ENCODE data around the gene ARHGAP44.

The ARHGAP44 gene

DNA sequence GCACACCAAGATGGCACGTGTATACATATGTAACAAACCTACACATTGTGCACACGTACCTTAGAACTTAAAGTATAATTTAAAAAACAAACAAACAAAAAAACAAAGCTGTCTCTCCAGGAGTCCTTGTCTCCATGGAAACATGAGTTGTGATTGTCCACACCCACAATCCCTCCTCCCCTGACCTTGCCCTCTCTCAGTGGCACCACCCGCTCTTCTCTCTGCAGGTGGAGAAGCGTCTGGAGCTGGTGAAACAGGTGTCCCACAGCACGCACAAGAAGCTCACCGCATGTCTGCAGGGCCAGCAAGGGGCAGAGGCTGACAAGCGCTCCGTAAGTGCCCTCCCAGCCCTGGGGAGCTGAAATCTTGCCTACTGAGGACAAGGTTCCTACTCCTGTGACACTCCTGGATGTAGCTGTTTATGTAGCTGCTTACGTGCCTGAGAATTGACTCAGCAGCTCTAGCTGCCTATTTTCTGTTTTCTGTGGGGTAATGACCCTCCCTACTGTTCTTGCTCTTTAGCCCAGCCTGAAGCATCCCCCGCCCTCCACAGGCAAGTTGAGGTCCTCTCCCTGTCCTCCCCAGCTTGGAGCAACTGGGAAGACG is 107.0 kb downstream of the ARHGAP44 start:
- no peak for DNase-seq (ENCODE audit: low read depth in 4 of 4, low spot score in 1 of 4)

DNA sequence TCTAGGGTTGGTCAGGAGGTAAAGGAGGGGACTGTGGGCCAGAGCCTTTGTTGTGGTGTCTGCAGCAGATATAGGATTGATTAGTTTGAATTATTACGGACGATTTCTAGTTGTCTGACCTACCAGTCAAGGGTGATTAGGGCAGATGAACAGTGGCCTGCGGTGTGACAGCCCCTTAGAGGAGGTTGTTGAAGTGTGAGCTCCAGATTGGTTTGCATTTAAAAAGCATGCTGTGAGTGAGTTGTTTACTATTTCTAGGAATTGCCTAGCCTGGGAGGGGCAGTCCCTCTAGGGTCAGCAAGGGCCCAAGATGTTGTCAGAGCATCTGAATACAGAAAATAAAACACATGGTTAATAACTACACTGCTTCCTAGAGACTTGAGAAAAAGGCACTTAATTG is 108.8 kb downstream of the ARHGAP44 start:
- DNase-seq (ENCODE audit: low read depth in 4 of 4, low spot score in 1 of 4), result no peak

DNA sequence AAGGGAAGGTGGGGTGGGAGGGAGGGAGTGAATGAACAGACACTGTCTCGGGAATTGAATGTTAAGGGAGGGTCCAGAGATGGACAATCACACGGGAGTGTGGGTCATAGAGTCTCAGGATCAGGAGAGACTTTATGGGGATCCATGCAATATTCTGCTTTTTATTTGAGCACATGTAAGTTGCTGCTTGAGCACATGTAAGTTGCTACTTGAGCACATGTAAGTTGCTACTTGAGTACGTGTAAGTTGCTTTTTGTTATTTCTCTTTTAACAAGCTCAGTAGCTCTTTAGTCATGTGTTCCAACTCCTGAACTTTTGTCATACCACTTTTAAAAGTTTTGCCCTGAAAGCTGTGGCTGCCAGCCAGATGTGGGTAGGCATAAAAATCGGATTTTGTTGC is 110.3 kb downstream of the ARHGAP44 start:
- DNase-seq (ENCODE audit: low read depth in 4 of 4, low spot score in 1 of 4), result no peak

DNA sequence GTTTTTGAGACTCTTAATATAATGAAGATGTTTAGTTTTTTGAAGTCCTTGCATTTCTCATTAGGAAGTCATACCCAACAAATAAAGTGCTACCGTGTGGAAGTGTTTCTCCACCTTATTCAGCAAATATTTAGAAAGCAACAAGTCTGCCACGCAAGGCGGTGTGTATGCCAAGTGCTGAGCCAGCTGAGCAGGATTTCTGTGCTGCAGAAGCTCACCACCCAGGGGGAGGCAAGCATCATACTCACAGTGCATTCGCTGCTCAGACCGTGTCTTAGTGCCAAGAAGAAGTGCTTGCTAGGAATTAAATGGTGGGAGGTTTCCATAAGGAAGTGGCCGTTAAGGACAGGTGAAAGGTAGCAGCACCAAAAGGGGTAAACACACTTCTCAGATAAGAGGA is 111.2 kb downstream of the ARHGAP44 start:
- DNase-seq (ENCODE audit: low read depth in 4 of 4, low spot score in 1 of 4), result no peak

DNA sequence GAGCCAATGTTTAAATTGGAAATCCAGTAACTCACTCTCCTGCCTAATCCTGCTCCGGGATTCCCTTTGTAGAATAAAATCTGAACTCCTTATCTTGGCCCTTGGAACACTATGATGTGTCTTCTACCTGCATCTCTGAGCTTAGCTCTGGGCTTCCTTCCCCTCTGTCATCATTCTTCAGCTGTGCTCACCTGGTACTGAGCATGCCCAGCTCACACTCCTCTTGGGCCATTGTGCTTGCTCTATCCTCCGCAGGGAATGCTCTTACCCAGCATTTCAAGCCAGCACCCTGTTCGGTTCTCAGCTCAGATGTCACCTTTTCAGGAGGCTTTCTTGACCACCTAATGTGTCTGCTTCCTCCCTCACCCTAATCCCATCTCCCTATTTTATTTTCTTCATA is 112.7 kb downstream of the ARHGAP44 start:
- DNase-seq (ENCODE audit: low read depth in 4 of 4, low spot score in 1 of 4), result no peak

DNA sequence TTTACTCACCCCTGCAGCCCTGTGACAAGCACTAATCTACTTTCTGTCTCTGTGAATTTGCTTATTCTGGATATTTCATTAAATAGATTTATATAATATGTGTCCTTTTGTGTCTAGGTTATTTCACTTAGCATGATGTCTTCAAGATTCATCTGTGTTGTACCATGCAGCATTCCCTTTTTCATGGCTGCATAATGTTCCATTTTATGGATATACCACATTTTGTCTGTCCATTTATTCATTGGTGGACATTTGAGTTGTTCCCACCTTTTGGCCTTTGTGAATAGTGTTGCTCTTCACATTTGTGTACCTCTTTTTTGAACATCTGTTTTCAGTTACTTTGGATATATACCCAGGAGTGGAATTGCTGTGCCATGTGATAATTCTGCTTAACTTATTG is 118.2 kb downstream of the ARHGAP44 start:
- no peak for DNase-seq (ENCODE audit: low read depth in 4 of 4, low spot score in 1 of 4)

DNA sequence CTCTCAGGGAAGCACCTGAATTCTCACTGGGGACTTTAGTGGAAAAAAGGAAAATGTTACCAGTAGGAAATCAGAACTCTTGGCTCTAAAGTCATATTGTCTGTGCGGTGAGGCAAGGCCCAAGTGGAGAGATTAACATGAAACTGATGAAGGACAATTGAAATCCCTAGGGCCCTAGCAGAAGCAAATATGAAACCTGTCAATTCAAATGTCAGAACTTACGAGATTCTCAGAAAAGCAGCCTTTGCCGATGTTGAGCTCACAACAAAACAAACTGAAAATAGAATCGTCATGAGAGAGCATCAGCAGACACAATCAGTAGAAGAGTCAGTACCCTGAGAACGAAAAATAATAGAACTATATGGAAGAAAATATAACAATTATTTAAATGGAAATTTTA is 119.7 kb downstream of the ARHGAP44 start:
- DNase-seq (ENCODE audit: low read depth in 4 of 4, low spot score in 1 of 4), result no peak

DNA sequence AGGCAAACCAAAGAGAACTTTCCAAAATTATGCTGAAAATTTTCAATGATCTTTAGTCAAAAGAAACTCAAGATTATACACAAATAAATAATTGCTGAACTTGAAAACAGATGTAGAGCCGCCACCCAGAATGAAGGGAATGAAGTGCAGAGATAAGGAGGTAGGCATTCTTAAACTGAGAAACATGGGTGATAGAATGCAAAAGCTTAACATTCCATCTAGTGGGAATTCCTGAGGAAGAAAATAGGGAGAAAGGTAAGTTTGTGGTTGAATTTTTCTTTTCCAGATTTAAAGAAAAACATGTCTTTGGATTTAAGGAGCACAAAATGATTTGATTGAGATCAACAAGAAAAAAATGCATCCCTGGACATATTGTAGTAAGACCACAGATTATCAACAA is 120.2 kb downstream of the ARHGAP44 start:
- no peak for DNase-seq (ENCODE audit: low read depth in 4 of 4, low spot score in 1 of 4)

DNA sequence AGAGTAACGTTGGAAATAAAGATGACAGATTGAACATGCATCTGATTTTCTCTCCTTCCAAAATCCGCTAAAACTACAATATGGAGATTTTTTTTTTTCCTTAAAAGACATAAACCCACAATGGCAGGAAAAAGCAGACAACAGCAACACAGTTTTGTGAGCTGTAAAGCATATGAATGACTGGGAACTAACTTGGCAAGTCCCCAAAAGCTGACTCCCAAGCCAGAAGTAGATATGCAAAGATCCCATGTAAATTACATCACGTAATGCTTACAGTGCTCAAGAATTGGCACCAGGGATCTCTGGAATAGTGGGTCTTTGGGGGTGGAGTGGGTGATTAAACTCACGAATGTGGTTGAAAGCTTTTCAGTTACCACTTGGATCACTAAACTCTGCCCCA is 121.9 kb downstream of the ARHGAP44 start:
- no peak for DNase-seq (ENCODE audit: low read depth in 4 of 4, low spot score in 1 of 4)

DNA sequence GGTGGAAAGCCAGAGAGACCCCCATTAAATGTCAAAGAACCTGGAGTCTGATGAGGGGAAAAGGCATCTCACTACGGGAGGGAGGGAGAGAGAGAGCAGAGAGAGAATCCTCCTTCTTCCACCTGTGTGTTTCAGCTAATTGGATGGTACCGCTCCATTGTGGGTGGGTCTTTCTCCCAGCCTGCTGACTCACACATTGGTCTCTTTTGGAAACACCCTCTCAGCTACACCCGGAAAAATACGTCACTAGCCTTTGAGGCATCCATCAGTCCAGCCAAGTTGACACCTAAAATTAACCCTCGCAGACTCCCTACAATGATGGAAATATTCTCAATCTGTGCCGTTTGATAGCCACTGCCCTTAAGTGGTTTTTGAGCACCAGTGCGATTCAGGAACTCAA is 128.1 kb downstream of the ARHGAP44 start:
- no peak for DNase-seq (ENCODE audit: low read depth in 4 of 4, low spot score in 1 of 4)

DNA sequence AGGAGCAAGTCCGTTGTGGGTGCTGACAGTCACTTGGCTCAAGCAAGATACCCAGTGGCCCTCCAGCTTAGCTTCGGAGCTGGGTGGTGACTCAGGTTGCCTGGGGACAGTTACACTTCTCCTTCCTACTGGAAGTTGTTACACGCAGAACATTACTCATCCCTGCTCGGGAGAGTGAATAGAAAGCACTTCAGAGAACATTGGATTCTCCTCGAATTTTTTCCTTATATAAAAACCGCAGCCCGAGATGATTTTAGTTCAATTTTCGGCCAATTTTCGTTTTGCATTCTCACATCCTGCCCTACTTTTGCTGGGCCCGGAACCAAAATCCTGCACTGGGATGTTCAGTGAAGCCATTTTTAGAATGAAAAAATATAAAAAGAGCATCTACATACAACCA is 128.8 kb downstream of the ARHGAP44 start:
- no peak for DNase-seq (ENCODE audit: low read depth in 4 of 4, low spot score in 1 of 4)

DNA sequence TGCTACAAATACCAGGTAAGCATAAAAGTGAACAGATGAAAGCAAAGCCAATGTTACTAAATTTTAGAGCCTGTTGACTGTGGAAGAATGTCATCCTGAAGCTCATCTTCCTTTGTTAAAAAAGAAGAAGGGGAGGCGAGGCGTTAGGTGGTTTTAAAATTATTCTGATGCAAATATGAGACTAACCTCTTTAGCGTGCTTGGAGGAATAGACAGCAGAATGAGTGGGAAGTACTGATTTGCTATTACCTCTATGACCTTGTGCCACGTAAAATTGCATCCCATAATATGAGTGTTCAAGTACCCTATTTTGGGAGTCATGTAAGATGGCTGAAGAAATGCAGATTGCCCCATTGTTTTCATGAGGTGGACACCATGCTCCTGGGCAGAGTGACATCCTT is 132.8 kb downstream of the ARHGAP44 start:
- DNase-seq (ENCODE audit: low read depth in 4 of 4, low spot score in 1 of 4), result no peak

DNA sequence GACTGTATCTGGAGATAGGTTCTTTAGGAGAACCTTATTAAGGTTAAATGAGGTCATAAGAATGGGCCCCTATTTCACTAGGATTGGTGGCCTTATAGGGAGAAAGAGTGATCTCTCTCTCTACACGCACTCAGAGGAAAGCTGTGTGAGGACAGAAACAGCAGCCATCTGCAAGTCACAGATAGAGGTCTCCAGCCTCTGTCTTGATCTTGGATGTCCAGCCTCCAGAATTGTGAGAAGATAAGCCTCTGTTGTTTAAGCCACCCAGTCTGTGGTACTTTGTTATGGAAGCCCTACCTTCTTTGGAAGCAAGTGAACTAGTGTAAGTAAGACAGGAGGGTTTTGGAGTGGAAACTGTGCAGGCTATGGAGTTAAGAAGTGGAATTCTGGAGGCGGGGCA is 135.3 kb downstream of the ARHGAP44 start:
- DNase-seq (ENCODE audit: low read depth in 4 of 4, low spot score in 1 of 4), result no peak

DNA sequence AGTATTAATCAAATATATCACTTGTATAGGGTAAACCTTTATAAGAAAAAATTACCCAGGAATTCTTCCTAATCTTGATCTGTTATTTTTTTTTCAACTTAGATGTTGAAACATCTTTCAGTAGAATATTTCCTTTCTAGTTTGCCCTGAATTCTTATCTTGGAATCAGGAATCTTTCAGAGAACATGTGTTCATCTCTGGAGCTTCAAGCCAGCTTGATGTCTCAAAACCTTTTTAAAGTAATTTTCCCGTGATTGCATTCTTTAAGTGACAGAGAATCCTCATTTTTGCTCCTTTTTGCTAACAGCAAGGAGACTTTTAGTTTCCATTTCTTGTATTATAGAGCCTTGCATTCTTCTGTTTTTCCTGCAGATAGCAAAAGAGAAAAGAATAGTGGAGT is 137.7 kb downstream of the ARHGAP44 start:
- no peak for DNase-seq (ENCODE audit: low read depth in 4 of 4, low spot score in 1 of 4)

DNA sequence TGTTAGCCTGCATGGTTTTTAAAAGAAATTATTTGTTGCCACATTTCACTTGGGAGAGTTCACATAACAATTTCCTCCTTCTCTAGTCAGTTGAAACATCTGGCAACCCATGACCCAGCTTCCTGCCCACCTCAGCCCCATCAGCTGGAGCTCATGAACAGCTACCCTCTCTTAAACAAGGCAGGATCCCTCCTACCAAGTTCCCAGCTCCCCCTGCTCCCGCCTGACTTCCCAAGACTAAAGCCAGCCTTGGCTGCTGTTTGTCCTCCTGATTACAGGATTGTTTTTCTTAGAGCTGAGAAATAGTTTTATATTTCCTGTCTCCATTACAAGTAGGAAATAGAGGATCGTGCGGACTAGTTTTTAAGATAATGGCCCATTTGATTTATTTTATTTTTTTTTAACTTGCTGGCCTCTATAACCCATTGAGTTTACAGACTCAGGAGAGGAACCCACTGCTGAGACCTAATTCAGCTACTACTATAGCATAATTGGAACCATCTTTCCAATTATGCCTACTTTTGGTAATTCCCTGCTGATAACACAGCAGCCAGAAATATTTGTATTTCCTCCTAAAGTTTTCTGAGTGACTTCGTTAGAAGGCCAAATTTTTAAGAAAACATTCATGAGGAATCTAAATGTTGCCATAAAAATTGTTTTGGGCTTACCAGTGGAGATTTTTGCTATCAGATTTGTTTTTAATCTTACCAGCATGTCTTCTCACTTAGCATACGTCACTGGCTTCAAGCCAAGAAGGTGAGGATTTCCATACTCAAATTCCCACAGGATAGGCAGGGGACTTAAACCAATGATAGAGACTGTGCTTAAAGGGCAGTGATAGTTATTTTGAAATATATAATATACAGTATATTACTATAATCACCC is 138.5 kb downstream of the ARHGAP44 start:
- DNase-seq (ENCODE audit: low read depth in 4 of 4, low spot score in 1 of 4), result no peak

DNA sequence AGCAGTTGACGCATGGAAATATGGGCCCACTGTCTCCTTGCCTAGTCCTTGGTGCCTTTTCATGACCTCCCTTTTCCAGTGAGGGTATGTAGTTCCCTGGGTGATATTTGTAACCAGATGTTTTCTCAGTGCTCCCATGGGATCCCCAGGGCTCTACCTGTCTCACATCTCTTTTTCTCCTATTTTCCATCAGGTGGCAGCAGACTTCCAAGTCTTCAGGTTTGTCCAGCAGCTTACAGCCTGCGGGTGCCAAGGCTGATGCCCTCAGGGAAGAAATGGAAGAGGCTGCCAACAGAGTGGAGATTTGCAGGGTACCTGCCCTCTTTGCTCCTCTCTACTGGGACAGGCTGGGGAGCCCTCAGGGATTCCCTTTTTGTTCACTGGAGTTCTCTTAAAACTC is 139.4 kb downstream of the ARHGAP44 start:
- DNase-seq (ENCODE audit: low read depth in 4 of 4, low spot score in 1 of 4), result no peak

DNA sequence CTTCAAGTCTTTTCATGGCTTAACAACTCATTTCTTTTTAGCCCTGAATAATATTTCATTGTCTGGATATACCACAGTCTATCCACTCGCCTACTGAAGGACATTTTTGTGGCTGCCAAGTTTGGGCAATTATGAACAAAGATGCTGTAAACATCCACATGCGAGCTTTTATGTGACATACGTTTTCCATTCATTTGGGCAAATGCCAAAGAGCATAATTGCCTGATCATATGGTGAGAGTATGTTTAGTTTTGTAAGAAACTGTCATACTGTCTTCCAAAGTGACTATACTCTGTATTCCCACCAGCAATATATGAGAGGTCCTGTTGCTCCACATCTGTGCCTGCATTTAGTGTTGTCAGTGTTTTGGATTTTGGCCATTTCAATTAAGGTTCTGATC is 147.2 kb downstream of the ARHGAP44 start:
- DNase-seq (ENCODE audit: low read depth in 4 of 4, low spot score in 1 of 4), result no peak

DNA sequence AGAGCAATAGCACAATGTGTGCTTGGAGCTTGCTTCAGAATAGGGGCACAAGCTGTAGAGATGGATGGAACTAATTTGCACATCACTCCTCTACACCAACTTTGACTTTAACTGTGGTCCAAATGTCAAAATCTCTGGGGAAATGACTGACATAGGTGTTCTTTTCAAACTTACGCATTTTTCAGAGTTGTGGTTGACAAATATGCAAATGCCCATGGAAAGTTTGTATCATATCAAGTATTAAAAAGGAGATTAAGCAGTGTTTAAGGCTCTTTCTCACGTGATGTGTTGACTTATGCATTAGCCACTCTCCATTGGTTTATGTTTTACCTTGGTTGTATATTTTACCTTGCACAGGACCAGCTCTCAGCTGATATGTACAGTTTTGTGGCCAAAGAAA is 151.4 kb downstream of the ARHGAP44 start:
- no peak for DNase-seq (ENCODE audit: low read depth in 4 of 4, low spot score in 1 of 4)

DNA sequence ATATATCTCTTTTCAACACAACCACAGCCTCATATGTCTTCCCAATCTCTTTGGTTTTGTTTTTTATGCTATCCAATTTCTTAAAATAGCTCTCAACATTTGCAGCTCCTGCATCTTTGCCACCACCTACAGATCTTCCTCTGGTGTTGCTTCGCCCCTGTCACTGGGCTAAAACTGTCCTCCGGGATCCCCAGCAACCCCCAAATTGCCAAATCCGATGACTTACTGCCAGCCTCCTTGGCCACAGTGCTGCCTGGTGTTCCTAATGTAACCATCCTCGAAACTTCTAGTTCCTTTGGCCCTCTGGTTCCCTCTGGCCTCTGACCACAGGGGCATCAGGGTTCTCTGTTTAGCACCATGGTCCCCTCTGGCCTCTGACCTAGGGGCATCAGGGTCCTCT is 157.7 kb downstream of the ARHGAP44 start:
- DNase-seq (ENCODE audit: low read depth in 4 of 4, low spot score in 1 of 4), result no peak

DNA sequence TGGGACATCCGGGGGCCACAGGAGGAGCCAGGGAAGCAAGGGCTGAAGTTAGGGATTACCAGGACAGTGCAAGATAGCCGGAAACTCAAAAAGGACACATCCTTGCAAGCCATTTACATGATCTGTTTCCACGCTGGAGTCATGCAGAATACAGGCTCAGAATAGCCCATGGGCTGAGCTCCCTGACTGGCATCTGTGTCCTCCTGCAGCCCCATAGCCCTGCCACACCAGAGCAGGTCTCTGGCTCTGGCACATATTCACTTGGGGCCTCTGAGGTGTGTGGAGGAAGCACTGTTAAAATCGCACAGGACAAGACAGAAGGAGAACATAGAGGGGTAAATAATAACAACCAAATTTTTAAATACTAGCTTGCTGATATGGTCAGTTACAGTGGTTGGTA is 162.7 kb downstream of the ARHGAP44 start:
- DNase-seq (ENCODE audit: low read depth in 4 of 4, low spot score in 1 of 4), result no peak

DNA sequence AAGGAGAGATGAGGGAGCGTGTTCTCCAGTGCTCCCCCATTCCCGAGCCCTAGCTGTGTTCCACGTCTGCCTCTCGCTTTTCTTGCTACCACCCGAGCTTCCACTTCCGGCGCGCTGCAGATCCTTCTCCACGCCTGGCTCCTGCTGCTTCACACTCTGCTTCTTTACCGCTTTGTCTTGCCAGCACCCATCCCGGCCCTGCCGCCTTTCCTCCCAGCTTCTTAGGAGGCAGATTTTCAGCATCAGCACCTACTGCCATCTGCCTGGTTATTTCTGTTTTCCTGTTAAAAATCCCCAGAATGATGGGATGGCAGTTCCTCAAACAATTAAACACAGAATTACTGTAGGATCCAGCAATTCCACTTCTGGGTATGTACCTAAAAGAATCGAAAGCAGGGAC is 163.9 kb downstream of the ARHGAP44 start:
- no peak for DNase-seq (ENCODE audit: low read depth in 4 of 4, low spot score in 1 of 4)

DNA sequence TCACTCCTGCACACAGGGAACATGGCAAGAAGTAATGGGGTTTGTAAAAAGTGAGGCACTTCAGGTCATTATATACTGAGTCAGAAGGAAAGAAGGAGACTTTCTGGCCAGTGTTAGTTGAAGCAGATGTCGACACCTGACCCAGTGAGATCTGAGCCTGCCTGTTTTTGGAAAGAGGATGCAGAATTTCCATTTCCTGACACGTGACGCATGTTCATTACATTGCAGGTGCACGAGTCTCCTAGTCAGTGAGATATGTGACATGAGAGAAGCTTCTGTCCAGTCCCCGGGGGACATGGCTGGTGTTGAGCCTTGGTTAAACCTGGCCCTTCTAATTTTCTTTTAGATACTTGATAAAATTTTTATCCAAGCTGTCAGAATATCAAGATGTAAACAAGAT is 166.2 kb downstream of the ARHGAP44 start:
- DNase-seq (ENCODE audit: low read depth in 4 of 4, low spot score in 1 of 4), result no peak

DNA sequence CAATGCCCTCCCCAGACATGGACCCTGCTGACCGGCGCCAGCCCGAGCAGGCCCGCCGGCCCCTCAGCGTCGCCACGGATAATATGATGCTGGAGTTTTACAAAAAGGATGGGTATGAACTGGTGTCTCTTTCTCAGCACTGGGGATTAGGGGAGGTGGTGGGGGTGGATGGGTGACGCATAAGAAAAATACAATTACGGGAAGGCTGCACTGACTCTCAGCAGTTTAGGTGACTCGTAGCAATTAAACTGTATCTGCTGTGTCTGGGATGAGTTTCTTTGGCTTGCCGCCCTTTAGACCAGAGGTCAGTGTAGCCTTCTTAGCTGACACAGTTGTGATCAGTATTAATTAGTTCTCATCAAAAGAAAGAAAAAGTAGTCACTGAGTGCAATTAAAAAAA is 169.5 kb downstream of the ARHGAP44 start:
- DNase-seq (ENCODE audit: low read depth in 4 of 4, low spot score in 1 of 4), result no peak
